Measurements from ENCODE around the gene MDFI. TPM values are rescaled to one million over a fixed set of nuclear protein-coding genes. Genes with fewer than 3 reads are reported as not detected.

Gene MDFI, protein sequence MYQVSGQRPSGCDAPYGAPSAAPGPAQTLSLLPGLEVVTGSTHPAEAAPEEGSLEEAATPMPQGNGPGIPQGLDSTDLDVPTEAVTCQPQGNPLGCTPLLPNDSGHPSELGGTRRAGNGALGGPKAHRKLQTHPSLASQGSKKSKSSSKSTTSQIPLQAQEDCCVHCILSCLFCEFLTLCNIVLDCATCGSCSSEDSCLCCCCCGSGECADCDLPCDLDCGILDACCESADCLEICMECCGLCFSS
- total RNA-seq = 30.1 TPM

DNA sequence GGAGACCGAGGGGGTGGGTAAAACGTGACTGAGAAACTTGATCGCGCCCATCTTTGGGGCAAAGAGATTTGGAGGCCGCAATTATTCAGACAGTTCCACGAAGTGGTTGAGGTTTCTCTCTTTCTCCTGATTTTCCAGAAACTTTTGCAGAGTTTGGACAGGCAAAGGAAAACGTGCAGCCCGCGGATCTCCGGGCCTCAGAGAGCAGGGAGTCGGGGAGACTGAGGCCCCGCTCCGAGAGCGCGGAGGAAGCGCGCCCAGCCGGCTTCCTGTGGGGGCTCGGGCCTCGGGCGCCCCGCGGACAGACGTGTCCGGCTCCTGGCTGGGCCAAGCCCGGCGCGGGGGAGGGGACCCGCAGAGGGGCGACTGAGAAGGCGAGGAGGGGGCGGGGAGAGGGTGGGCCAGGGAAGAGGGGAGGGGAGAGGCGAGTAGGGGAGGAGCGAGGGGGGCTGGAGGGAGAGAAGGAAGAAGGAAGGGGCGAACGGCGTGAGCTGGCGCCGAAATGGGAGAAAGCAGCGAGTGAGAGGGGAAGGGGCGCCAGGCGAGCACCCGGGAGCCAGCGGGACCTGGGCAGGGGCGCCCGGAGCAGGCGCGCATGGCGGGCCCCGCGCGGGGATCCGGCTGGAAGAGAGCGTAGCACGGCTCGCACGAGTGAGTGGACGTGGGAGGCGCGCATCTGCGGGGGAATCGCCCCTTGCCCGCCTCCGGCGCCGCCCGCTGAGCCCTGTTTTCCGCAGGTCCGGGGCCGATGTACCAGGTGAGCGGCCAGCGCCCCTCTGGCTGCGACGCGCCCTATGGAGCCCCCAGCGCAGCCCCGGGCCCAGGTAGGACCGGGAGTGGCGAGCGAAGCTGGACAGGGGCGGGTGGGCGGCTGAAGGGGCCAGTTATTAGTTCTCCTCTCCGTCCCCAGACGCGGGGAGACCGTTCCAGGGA lies at the start of gene MDFI:
MDFI (plus strand) TSS at position 467 of the 933 bp plus-strand sequence; CDS start at position 749, 282 bp downstream.

Other genes starting within 250 kb of the MDFI start
- gene FOXP4, start 92.1 kb upstream of the MDFI start, total RNA-seq = 7.3 TPM
- 9.2 TPM for gene TFEB, start 97.1 kb downstream of the MDFI start, total RNA-seq
- not detected for gene PGC, start 108.9 kb downstream of the MDFI start, total RNA-seq
- gene FRS3, start 141.4 kb downstream of the MDFI start, total RNA-seq = 5.5 TPM
- 4.1 TPM for gene PRICKLE4, start 142.3 kb downstream of the MDFI start, total RNA-seq
- 75.8 TPM for gene TOMM6, start 149.2 kb downstream of the MDFI start, total RNA-seq

Data from camera-type eye (tissue), 1 donor.